OCI-LY3 (cell line): ENCODE data around the gene COX17.

Source experiments
- CTCF ChIP-seq: fragments of 200-600, 300-600 bp; sonication (generic); IDR thresholded peaks from 2 replicates; pipeline ENCODE4 v1.5.1; 2014; ENCODE audit warnings: antibody characterized with exemption, low read length, low read depth
- EZH2phosphoT487 ChIP-seq: fragments of 200-600 bp; shearing (Covaris generic); IDR thresholded peaks from 2 replicates; pipeline ENCODE4 v1.6.1; 2018; ENCODE audit warnings: antibody characterized with exemption, mixed run types, low read depth

- TF ChIP-seq CTCF (no peak), EZH2phosphoT487 (no peak)
These were observed 31.4 kb downstream of the COX17 start for GRCh38 chr3:119645813-119646212.
